OCI-LY1 (cell line): Measurements from ENCODE around the gene ARAP1.

Experiments
- EZH2 ChIP-seq: fragments of 200-600 bp; sonication (generic), shearing (Covaris generic); IDR thresholded peaks from 2 replicates; pipeline ENCODE4 v1.8.0; 2017; ENCODE audit warnings: borderline replicate concordance, mixed run types, mild to moderate bottlenecking, antibody characterized with exemption, low read length, moderate library complexity, mixed read lengths
- TF ChIP-seq, protein P1 (sequence below): fragments of 200-600 bp; sonication (generic), shearing (Covaris generic); IDR thresholded peaks from 2 replicates; pipeline ENCODE4 v1.5.1; 2017; ENCODE audit warnings: mild to moderate bottlenecking, antibody characterized with exemption, low read length, moderate library complexity, mixed read lengths

- TF ChIP-seq, protein P1, sequence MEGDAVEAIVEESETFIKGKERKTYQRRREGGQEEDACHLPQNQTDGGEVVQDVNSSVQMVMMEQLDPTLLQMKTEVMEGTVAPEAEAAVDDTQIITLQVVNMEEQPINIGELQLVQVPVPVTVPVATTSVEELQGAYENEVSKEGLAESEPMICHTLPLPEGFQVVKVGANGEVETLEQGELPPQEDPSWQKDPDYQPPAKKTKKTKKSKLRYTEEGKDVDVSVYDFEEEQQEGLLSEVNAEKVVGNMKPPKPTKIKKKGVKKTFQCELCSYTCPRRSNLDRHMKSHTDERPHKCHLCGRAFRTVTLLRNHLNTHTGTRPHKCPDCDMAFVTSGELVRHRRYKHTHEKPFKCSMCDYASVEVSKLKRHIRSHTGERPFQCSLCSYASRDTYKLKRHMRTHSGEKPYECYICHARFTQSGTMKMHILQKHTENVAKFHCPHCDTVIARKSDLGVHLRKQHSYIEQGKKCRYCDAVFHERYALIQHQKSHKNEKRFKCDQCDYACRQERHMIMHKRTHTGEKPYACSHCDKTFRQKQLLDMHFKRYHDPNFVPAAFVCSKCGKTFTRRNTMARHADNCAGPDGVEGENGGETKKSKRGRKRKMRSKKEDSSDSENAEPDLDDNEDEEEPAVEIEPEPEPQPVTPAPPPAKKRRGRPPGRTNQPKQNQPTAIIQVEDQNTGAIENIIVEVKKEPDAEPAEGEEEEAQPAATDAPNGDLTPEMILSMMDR = no peak
- no peak for TF ChIP-seq EZH2
These were observed 104.3 kb downstream of the ARAP1 start for GRCh38 chr11:72647882-72648281.
